Epithelial cell of esophagus (primary cell): Measurements from ENCODE around the gene RNASE7.
"Not testable (repeated sequence)": the region's sequence is repeated elsewhere in the genome, so short reads cannot be mapped to it uniquely, and the experiment has no call there.

ENCODE experiments used
- DNase-seq: peaks from one replicate; pipeline ENCODE4 v3.0.0; 2010; ENCODE audit warnings: low read depth
- H3K4me3 ChIP-seq: 2 replicates; pipeline ENCODE4 v1.5.1; 2011; ENCODE audit warnings: mild to moderate bottlenecking, low read length, control low read depth
- CTCF ChIP-seq: IDR thresholded peaks from 2 replicates; pipeline ENCODE4 v1.5.1; 2011; ENCODE audit warnings: low read depth, mild to moderate bottlenecking, low read length, control low read depth, inconsistent platforms; ENCODE audit not compliant: insufficient read depth; ENCODE audit errors: missing control alignments

The RNASE7 gene

GRCh38 chr14:21036751-21037150, 5.4 kb upstream of the RNASE7 start:
- peak; percentile 35 for DNase-seq
- no peak overlapping the region for H3K4me3 ChIP-seq
- no peak for TF ChIP-seq CTCF

DNA sequence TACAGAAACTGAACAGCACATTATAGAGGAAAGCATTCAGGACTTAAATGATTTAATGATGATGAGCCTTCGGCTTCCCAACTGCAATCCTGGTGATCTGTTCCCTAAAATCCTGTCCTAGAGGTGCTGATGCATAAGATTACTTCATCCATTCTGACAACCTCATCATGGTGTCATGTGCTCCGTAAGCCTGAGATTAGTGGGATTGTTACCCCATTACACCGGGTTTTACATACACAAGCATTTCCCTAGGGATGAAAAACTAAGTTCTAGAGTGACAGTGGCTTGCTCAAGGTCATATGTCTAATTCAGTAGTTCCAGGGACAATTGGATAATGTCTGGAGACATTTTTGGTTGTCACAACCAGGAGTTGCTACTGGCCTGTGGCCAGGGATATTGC, 5.0 kb upstream of the RNASE7 start:
- TF ChIP-seq CTCF = no peak
- no peak for DNase-seq
- no peak overlapping the region for H3K4me3 ChIP-seq

- no peak for TF ChIP-seq CTCF
- no peak overlapping the region for H3K4me3 ChIP-seq
- no peak for DNase-seq
These were observed 3.4 kb upstream of the RNASE7 start for GRCh38 chr14:21038441-21039422.

DNA sequence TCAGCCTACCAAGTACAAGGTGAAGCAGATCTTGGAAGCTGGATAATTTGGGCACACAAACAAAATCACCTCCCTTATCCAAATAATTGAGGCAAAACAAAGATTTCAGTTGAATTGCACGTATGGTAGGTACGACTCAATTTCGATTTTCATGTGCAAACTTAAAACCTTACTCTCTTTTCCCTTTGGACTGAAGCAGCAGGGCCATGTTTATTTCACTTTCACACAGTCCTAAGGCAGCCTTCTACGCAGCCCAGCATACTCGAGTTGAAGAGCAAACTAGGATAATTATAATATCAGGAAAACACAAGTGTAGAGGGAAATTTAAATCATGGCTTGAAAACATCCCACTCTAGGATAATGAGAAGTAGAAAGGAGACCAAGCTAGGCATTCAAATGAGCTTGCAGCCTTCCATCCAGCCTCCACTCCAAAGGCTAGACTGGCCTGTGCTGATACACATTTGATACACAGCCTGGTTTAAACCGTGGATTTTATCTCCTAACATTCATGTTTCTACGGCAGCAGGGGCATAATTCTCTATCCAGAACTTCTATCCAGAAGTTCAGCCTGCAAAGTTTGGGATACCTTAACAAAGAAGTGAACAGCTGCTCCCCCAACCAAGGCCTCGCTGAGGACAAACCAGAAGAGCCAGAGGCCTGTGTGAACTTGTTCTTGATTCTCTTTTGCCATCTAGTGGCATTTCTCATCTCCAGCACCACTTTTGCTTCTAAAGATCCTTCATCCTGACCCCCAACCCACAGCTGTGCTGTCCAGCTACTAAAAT, 2.4 kb upstream of the RNASE7 start:
- peak; percentile 81 for DNase-seq
- no peak overlapping the region for H3K4me3 ChIP-seq
- peak; percentile 79 for TF ChIP-seq CTCF

GRCh38 chr14:21040370-21040925, 1.7 kb upstream of the RNASE7 start:
- DNase-seq = no peak
- H3K4me3 ChIP-seq = no peak overlapping the region
- TF ChIP-seq CTCF = no peak

GRCh38 chr14:21040941-21041340, 1.2 kb upstream of the RNASE7 start:
- DNase-seq, H3K4me3 ChIP-seq: not testable (repeated sequence)

DNA sequence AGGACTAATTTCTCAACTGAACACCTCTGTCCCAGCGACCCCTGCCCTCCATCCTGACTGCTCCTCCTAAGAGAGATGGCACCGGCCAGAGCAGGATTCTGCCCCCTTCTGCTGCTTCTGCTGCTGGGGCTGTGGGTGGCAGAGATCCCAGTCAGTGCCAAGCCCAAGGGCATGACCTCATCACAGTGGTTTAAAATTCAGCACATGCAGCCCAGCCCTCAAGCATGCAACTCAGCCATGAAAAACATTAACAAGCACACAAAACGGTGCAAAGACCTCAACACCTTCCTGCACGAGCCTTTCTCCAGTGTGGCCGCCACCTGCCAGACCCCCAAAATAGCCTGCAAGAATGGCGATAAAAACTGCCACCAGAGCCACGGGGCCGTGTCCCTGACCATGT, 756 bp downstream of the RNASE7 start:
- no peak overlapping the region for H3K4me3 ChIP-seq
- no peak for TF ChIP-seq CTCF
- no peak for DNase-seq
